HG02981 (cell line): Measurements from ENCODE around the gene ANAPC16.
"Not testable (repeated sequence)": the region's sequence is repeated elsewhere in the genome, so short reads cannot be mapped to it uniquely, and the experiment has no call there.

Experiments
- ATAC-seq: cut with Tn5 transposase; IDR thresholded peaks from one replicate; pipeline ENCODE4 v1.9.1; 2021; ENCODE audit warnings: mild to moderate bottlenecking, moderate library complexity; ENCODE audit not compliant: unreplicated experiment

ANAPC16 gene

GRCh38 chr10:72211381-72211780 lies 4.4 kb upstream of the ANAPC16 start:
- ATAC-seq = not testable (repeated sequence)

GRCh38 chr10:72211832-72212231 lies 4.0 kb upstream of the ANAPC16 start:
- not testable (repeated sequence) for ATAC-seq

- ATAC-seq = no peak
Observed at GRCh38 chr10:72218325-72218724, 2.5 kb downstream of the ANAPC16 start.

- ATAC-seq = no peak
Observed at GRCh38 chr10:72218726-72219125, 2.9 kb downstream of the ANAPC16 start.

GRCh38 chr10:72219235-72219814 lies 3.5 kb downstream of the ANAPC16 start:
- ATAC-seq = no peak

- no peak for ATAC-seq
Observed at GRCh38 chr10:72220637-72221036, 4.8 kb downstream of the ANAPC16 start.

- ATAC-seq = no peak
Observed at GRCh38 chr10:72221278-72221677, 5.5 kb downstream of the ANAPC16 start.

- no peak for ATAC-seq
Observed at GRCh38 chr10:72223743-72224101, 7.9 kb downstream of the ANAPC16 start.

- not testable (repeated sequence) for ATAC-seq
Observed at GRCh38 chr10:72224191-72224590, 8.4 kb downstream of the ANAPC16 start.

- ATAC-seq = no peak
Observed at GRCh38 chr10:72226418-72227027, 10.7 kb downstream of the ANAPC16 start.

- no peak for ATAC-seq
Observed at GRCh38 chr10:72227826-72228225, 12.0 kb downstream of the ANAPC16 start.

GRCh38 chr10:72228318-72228751 lies 12.5 kb downstream of the ANAPC16 start:
- no peak for ATAC-seq

- no peak for ATAC-seq
Observed at GRCh38 chr10:72229261-72230251, 13.7 kb downstream of the ANAPC16 start.

- ATAC-seq = no peak
Observed at GRCh38 chr10:72233621-72234020, 17.8 kb downstream of the ANAPC16 start.

- ATAC-seq = no peak
Observed at GRCh38 chr10:72234560-72235095, 18.8 kb downstream of the ANAPC16 start.

GRCh38 chr10:72235544-72236279 lies 19.9 kb downstream of the ANAPC16 start:
- ATAC-seq = no peak

- no peak for ATAC-seq
Observed at GRCh38 chr10:72238392-72239175, 22.8 kb downstream of the ANAPC16 start.

- ATAC-seq = no peak
Observed at GRCh38 chr10:72239409-72239808, 23.6 kb downstream of the ANAPC16 start.

- ATAC-seq = no peak
Observed at GRCh38 chr10:72240371-72240770, 24.6 kb downstream of the ANAPC16 start.

GRCh38 chr10:72241691-72242252 lies 26.0 kb downstream of the ANAPC16 start:
- no peak for ATAC-seq
